Mammary epithelial cell (primary cell): ENCODE measurements around the gene CACUL1.

Experiments used
- CTCF ChIP-seq, 2 donors: IDR thresholded peaks in 1 of 2; conservative IDR thresholded peaks in 1 of 2; 2 replicates each; pipeline ENCODE4 v1.5.1; 2011 to 2012; ENCODE audit warnings: inconsistent platforms in 2 of 2, low read length in 2 of 2, mild to moderate bottlenecking in 2 of 2, control low read depth in 1 of 2, low read depth in 1 of 2; ENCODE audit not compliant: insufficient read depth in 1 of 2; ENCODE audit errors: extremely low read depth in 1 of 2
- EZH2 ChIP-seq: IDR thresholded peaks from 2 replicates; pipeline ENCODE4 v1.6.1; 2012; ENCODE audit warnings: low read length, inconsistent platforms, borderline replicate concordance

DNA sequence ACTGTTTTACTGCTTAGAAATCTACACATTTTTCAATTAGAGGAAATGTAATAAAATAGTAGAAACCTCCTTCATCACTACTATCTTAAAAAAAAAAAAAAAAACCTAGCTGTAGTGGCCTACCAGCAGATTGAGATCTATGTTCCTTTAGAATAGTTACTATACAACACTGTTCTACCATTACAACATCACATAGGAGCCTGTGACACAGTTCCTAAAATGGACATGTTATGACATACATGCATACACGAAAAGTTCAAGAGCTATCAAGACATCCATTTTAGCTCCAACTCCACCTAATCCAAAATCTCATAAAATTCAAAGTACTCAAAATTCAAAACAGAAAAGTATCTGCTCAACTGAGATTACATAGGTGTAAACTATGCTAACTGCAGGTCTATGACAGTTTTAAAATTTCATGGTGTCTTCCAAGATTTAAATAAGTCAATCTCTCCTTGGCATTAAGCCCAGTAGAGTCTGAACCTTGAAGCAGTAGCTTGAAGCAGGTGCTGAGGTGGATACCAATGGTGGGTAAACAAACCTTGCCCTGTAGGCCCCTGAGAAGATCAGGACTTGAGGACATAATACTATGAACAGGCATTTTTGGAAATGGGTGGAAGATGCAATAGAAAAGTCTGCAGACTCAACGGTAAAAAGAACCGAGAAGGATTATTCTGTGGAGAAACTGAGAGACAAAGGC lies 17.0 kb downstream of the CACUL1 start:
- TF ChIP-seq CTCF (conservative IDR thresholded peaks at IDR 0.05 in 1 of 2, IDR thresholded peaks at IDR 0.05 in 1 of 2; ENCODE audit: extremely low read depth in 1 of 2, insufficient read depth in 1 of 2, low read depth in 1 of 2, low read length in 2 of 2), result no peak
- TF ChIP-seq EZH2, result no peak
